Smooth muscle cell (in vitro differentiated cells): ENCODE measurements around the gene GRIPAP1. TPM values are rescaled to one million over a fixed set of nuclear protein-coding genes. Genes with fewer than 3 reads are reported as not detected.

ENCODE experiments used
- DNase-seq: peaks from one replicate; lab custom pipeline; 2025; ENCODE audit not compliant: unreplicated experiment; lab: John Stamatoyannopoulos, UW
- H2AFZ ChIP-seq: fragments of 200-600 bp; sonication (generic); 2 replicates; pipeline ENCODE4 v1.6.0; 2016; ENCODE audit warnings: antibody characterized with exemption, low read depth, mild to moderate bottlenecking
- H3F3A ChIP-seq: fragments of 200-600 bp; sonication (generic); 2 replicates; pipeline ENCODE4 v1.6.0; 2017; ENCODE audit warnings: antibody characterized with exemption, low read depth
- H3K27ac ChIP-seq: fragments of 200-600 bp; sonication (generic); 2 replicates; pipeline ENCODE4 v1.5.1; 2016; ENCODE audit warnings: low read depth, mild to moderate bottlenecking
- H3K27me3 ChIP-seq: fragments of 200-600 bp; sonication (generic); 2 replicates; pipeline ENCODE4 v1.6.1; 2016; ENCODE audit warnings: low read depth, mild to moderate bottlenecking
- H3K36me3 ChIP-seq: fragments of 200-600 bp; sonication (generic); 2 replicates; pipeline ENCODE4 v1.5.1; 2016; ENCODE audit warnings: low read depth
- H3K4me1 ChIP-seq: fragments of 200-600 bp; sonication (generic); 2 replicates; pipeline ENCODE4 v1.5.1; 2016; ENCODE audit warnings: low read depth
- H3K4me2 ChIP-seq: fragments of 200-600 bp; sonication (generic); 2 replicates; pipeline ENCODE4 v1.6.0; 2016; ENCODE audit warnings: mild to moderate bottlenecking
- H3K4me3 ChIP-seq: fragments of 200-600 bp; sonication (generic); 2 replicates; pipeline ENCODE4 v1.5.1; 2016; ENCODE audit warnings: mild to moderate bottlenecking
- H3K79me2 ChIP-seq: fragments of 200-600 bp; sonication (generic); 2 replicates; pipeline ENCODE4 v1.6.0; 2016; ENCODE audit warnings: low read depth, mild to moderate bottlenecking
- H3K9ac ChIP-seq: fragments of 200-600 bp; sonication (generic); 2 replicates; pipeline ENCODE4 v1.6.0; 2016; ENCODE audit warnings: low read depth
- H3K9me3 ChIP-seq: fragments of 200-600 bp; sonication (generic); replicated peaks from 2 replicates; pipeline ENCODE4 v1.5.1; 2016; ENCODE audit warnings: low read depth
- H4K20me1 ChIP-seq: fragments of 200-600 bp; sonication (generic); 2 replicates; pipeline ENCODE4 v1.6.0; 2016; ENCODE audit warnings: low read depth
- WGBS: methylation state at CpG from one replicate; pipeline ENCODE4 v1.1.7; 2016; ENCODE audit warnings: low lambda C conversion rate; 5-methylcytosine and 5-hydroxymethylcytosine counted together
- polyA plus RNA-seq: library from polyadenylated mRNA; unstranded; fragments of >200 nt; fragmentation: Nextera tagmentation; extraction: Ambion mirVana; gene quantifications from 2 replicates; pipeline ENCODE4 v1.2.1, GENCODE V29; 2016
- total RNA-seq: library from RNA; depleted of rRNA; stranded (reverse); fragments of >200 nt; gene quantifications from 2 replicates; pipeline ENCODE4 v1.2.3, GENCODE V29; 2014
- TF ChIP-seq, protein P1 (sequence below): fragments of 200-600 bp; sonication (generic); IDR thresholded peaks from 2 replicates; pipeline ENCODE4 v1.5.1; 2017; ENCODE audit warnings: borderline replicate concordance, mild to moderate bottlenecking, antibody characterized with exemption; ENCODE audit not compliant: insufficient read depth, poor library complexity, severe bottlenecking

Gene GRIPAP1
- total and polyA plus RNA-seq, 2 experiments from 2014 or later, result 10.0 to 14.9 TPM

DNA sequence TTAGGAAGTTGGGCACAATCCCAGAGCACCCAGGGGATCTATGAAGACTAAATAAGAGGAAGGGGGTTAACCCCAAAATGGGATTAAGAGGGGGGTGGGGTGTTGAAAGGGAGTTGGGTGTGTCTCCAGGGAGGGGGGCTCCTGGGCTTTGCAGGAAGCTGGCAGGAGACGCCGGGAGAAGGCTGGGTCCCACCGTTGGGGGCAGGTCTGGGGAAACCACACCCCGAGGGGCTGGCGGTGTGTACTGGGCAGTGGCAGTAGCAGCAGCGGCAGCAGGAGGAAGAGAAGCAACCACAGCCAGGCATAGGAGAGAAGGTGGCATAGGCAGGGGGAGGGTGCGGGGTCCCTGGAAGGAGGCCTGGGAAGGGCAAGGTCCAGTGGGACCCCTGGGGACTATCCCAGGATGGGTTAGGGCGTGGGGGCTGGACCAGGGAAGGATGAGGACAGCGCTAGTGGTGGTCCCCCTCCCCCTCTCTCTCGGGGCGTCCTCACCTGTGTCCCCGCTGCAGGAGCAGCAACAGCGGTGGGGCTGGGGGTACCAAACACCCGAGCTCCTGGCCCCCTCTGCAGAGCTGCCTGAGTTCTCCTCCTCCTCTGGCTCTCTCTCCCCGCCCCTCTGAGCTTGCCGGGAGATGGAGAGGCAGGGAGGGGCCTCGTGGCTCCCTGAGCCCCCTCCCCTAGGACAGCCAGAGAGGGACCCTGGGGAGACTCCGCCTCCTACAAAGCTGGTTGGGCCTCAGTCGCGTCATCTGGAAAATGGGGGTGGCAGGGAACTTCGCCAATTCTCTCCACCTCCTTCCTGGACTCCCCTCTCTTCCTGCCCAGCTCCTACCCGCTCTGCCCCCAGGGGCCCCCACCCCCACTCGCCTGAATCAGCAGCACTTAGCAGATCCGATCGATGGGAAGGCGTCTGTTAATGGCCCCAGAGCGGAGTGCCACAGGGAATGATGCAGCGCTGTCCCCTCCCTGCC lies 30.5 kb downstream of the GRIPAP1 start, which contains the start of gene KCND1:
KCND1 (minus strand) TSS at position 596 of the 971 bp plus-strand sequence. CDS start 1,573 bp downstream, outside the sequence.
- Histone ChIP-seq H3K9me3 (no peaks in the 10 kb centered on the region), H2AFZ (no peak within 1 kb of the TSS), H4K20me1 (no peaks in the 10 kb centered on the region), H3K36me3 (no peaks in the 10 kb centered on the region), H3F3A (no peaks in the 10 kb centered on the region), H3K4me1 (no peaks in the 10 kb centered on the region), H3K27me3 (no peaks in the 10 kb centered on the region), H3K27ac (no peak within 1 kb of the TSS), H3K9ac (no peak within 1 kb of the TSS), H3K4me2 (peak within 1 kb of the TSS; percentile 87), H3K4me3 (peak within 1 kb of the TSS; percentile 46), H3K79me2 (no peaks in the 10 kb centered on the region)
- peak; percentile 14 for DNase-seq
- WGBS, result 28% methylated on average over 25 of the region's 28 CpGs
- TF ChIP-seq, protein P1, sequence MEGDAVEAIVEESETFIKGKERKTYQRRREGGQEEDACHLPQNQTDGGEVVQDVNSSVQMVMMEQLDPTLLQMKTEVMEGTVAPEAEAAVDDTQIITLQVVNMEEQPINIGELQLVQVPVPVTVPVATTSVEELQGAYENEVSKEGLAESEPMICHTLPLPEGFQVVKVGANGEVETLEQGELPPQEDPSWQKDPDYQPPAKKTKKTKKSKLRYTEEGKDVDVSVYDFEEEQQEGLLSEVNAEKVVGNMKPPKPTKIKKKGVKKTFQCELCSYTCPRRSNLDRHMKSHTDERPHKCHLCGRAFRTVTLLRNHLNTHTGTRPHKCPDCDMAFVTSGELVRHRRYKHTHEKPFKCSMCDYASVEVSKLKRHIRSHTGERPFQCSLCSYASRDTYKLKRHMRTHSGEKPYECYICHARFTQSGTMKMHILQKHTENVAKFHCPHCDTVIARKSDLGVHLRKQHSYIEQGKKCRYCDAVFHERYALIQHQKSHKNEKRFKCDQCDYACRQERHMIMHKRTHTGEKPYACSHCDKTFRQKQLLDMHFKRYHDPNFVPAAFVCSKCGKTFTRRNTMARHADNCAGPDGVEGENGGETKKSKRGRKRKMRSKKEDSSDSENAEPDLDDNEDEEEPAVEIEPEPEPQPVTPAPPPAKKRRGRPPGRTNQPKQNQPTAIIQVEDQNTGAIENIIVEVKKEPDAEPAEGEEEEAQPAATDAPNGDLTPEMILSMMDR, result no peak

DNA sequence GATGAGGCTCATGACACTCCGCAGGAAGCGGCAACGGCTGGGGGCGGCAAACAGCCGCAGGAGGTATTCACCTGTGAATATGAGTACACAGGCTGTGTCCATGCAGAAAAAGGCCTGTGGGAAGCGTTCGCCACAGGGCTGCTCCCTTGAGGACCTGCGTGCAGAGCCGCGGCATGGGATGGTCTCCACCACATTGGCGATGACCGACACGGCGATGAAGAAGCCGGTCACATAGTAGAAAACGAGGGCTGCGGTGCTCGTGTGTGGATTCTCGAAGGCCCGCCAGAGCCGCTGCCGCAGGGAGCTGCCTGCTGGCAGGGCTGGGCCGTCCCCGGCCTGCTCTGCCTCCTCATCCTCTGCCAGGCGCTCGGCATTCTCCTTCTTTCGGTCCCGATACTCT lies 32.6 kb downstream of the GRIPAP1 start:
- Histone ChIP-seq H3K27me3 (no peaks in the 10 kb centered on the region), H3K9me3 (no peaks in the 10 kb centered on the region), H4K20me1 (no peaks in the 10 kb centered on the region), H2AFZ (no peak overlapping the region), H3K4me1 (no peaks in the 10 kb centered on the region), H3K9ac (no peak overlapping the region), H3F3A (no peaks in the 10 kb centered on the region), H3K4me3 (no peak overlapping the region), H3K36me3 (no peaks in the 10 kb centered on the region), H3K27ac (no peak overlapping the region), H3K4me2 (no peak overlapping the region), H3K79me2 (no peaks in the 10 kb centered on the region)
- DNase-seq, result no peak
- 95% methylated on average over 28 of the region's 28 CpGs for WGBS
- TF ChIP-seq, protein P1, result no peak

DNA sequence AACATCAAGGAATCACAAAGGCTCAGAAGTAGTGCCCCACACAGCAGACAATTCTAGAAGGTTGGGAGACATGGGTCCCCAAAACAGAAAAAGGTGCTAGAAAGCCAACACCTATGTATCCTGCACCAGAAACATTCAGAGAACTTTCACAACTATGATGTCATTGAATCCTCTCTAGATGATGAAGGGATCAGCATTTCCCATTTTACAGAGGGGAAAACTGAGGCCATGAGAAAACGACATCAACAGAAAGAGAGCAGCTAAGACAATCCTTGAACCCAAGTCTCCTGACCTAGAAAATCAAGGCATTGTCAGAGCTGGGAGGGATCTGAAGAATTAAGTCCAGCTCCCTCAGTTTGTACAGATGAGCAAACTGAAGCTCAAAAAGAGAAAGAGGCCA lies 33.7 kb downstream of the GRIPAP1 start:
- H3K9me3 ChIP-seq, result no peaks in the 10 kb centered on the region
- no peak overlapping the region for H3K9ac ChIP-seq
- DNase-seq, result no peak
- no peaks in the 10 kb centered on the region for H4K20me1 ChIP-seq
- no peaks in the 10 kb centered on the region for H3K27me3 ChIP-seq
- TF ChIP-seq, protein P1, result no peak
- 77% methylated on average over 1 of the region's 1 CpG for WGBS
- no peak overlapping the region for H3K4me3 ChIP-seq
- no peaks in the 10 kb centered on the region for H3K36me3 ChIP-seq
- no peaks in the 10 kb centered on the region for H3F3A ChIP-seq
- H3K4me2 ChIP-seq, result no peak overlapping the region
- no peak overlapping the region for H3K27ac ChIP-seq
- H2AFZ ChIP-seq, result no peak overlapping the region
- no peaks in the 10 kb centered on the region for H3K4me1 ChIP-seq
- H3K79me2 ChIP-seq, result no peaks in the 10 kb centered on the region
